ENCODE measurements around the gene FTSJ1.
A peak's percentile ranks its signal among the peaks of the same experiment; 100 is the strongest.

The FTSJ1 gene

DNA sequence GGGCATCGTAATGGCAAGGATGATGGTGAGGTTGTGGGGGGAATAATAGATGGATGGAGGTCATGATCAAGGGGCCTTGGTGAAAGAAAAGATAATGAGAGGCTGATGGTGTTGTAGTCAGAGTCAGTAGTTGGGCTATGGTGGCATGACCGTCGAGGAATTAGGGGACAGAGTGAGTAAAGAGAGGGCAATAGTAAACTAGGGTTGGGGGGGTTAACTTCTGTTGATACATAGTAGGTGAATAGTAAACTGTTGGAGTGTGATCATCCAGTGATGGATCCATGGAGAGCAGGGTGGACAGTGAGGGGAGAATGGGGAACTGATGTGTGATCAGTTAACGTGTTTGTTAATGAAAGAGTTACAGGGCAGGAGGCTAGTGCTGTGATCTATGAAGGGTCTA, 920 bp downstream of the FTSJ1 start:
- peak overlapping the region; percentile 80 for H3K4me3 ChIP-seq (ENCODE audit: low read depth, low read length)
- TF ChIP-seq, protein P1, sequence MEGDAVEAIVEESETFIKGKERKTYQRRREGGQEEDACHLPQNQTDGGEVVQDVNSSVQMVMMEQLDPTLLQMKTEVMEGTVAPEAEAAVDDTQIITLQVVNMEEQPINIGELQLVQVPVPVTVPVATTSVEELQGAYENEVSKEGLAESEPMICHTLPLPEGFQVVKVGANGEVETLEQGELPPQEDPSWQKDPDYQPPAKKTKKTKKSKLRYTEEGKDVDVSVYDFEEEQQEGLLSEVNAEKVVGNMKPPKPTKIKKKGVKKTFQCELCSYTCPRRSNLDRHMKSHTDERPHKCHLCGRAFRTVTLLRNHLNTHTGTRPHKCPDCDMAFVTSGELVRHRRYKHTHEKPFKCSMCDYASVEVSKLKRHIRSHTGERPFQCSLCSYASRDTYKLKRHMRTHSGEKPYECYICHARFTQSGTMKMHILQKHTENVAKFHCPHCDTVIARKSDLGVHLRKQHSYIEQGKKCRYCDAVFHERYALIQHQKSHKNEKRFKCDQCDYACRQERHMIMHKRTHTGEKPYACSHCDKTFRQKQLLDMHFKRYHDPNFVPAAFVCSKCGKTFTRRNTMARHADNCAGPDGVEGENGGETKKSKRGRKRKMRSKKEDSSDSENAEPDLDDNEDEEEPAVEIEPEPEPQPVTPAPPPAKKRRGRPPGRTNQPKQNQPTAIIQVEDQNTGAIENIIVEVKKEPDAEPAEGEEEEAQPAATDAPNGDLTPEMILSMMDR (IDR thresholded peaks at IDR 0.05; ENCODE audit: control insufficient read depth, extremely low read depth, insufficient read depth) = no peak
- DNase-seq (ENCODE audit: low read depth) = no peak

GRCh38 chrX:48477960-48478755, 2.2 kb downstream of the FTSJ1 start:
- H3K4me3 ChIP-seq (ENCODE audit: low read depth, low read length) = no peak overlapping the region
- no peak for DNase-seq (ENCODE audit: low read depth)
- TF ChIP-seq, protein P1 (IDR thresholded peaks at IDR 0.05; ENCODE audit: control insufficient read depth, extremely low read depth, insufficient read depth) = no peak

- DNase-seq (ENCODE audit: low read depth) = no peak
- no peak overlapping the region for H3K4me3 ChIP-seq (ENCODE audit: low read depth, low read length)
- TF ChIP-seq, protein P1 (IDR thresholded peaks at IDR 0.05; ENCODE audit: control insufficient read depth, extremely low read depth, insufficient read depth) = no peak
Observed at GRCh38 chrX:48478806-48479205, 2.8 kb downstream of the FTSJ1 start.

DNA sequence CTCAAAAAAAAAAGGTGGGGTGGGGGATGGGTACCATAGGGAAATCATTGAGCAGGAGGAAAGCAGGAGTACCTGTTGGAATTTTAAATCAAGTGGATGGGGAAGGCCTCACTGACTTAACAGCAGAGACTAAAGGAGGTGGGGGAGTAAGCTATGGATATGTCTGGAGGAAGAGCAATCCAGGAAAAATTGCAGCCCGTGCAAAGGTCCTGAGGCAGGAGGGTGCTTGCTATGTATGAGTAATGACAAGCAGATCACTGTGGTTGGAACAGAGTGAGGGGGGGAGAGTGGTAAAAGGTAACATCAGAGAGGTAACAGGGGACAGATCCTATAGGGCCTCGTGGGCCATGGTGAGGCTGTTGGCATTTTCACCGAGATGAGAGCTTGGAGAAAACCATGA, 4.1 kb downstream of the FTSJ1 start:
- TF ChIP-seq, protein P1 (IDR thresholded peaks at IDR 0.05; ENCODE audit: control insufficient read depth, extremely low read depth, insufficient read depth) = no peak
- no peak overlapping the region for H3K4me3 ChIP-seq (ENCODE audit: low read depth, low read length)
- DNase-seq (ENCODE audit: low read depth) = no peak

DNA sequence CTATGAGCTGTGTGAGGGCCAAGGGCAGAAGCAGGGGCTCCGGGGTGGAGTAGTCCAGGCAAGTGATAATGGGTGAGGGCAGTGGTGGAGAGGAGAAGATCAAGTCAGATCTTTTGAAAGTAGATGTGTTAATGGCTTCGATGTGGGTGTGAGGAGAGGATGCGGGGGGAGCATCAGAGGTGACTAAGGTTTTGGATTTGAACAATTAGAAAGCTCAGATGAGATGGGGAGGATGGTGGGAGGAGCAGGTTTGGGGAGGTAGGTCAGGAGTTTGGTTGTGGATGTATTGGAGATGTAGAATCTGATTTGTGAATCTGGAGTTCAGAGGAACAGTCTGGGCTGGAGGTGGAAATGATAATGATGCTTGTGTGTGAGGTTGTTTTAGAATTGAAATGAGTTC, 4.6 kb downstream of the FTSJ1 start:
- TF ChIP-seq, protein P1 (IDR thresholded peaks at IDR 0.05; ENCODE audit: control insufficient read depth, extremely low read depth, insufficient read depth) = no peak
- H3K4me3 ChIP-seq (ENCODE audit: low read depth, low read length) = no peak overlapping the region
- DNase-seq (ENCODE audit: low read depth) = no peak

- no peak overlapping the region for H3K4me3 ChIP-seq (ENCODE audit: low read depth, low read length)
- DNase-seq (ENCODE audit: low read depth) = no peak
- TF ChIP-seq, protein P1 (IDR thresholded peaks at IDR 0.05; ENCODE audit: control insufficient read depth, extremely low read depth, insufficient read depth) = no peak
Observed at GRCh38 chrX:48482526-48482925, 6.5 kb downstream of the FTSJ1 start.

DNA sequence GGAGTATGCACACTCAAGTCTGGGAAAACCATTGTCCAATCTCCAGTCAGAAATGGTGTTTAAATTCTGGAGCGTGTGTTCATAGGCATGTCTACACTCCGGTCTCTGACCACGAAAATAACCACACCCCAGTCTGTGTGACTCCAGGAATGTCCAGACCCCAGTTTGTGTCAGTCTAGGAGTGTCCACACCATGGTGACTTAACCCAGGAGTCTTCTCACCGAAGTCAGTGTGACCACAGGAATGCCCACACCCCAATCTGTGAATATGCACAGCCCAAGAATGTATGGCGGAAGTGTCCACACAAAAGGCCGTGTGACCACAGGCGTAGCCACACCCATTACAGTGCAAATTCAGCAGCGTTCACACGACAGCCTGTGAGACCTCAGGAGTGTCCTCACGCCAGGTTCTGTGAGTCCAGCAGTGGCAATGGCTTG, 11.4 kb downstream of the FTSJ1 start:
- DNase-seq (ENCODE audit: low read depth) = no peak
- TF ChIP-seq, protein P1 (IDR thresholded peaks at IDR 0.05; ENCODE audit: control insufficient read depth, extremely low read depth, insufficient read depth) = no peak

More for the DNA sequence above, 11.4 kb downstream of the FTSJ1 start:
- H3K4me3 ChIP-seq (ENCODE audit: low read depth, low read length) = no peak overlapping the region
